ENCODE data around the gene ATP5IF1. TPM values are rescaled to one million over a fixed set of nuclear protein-coding genes. Genes with fewer than 3 reads are reported as not detected.

The ATP5IF1 gene
- total RNA-seq, 4 donors from 2014 or later: 125 to 333 (median 193) TPM

DNA sequence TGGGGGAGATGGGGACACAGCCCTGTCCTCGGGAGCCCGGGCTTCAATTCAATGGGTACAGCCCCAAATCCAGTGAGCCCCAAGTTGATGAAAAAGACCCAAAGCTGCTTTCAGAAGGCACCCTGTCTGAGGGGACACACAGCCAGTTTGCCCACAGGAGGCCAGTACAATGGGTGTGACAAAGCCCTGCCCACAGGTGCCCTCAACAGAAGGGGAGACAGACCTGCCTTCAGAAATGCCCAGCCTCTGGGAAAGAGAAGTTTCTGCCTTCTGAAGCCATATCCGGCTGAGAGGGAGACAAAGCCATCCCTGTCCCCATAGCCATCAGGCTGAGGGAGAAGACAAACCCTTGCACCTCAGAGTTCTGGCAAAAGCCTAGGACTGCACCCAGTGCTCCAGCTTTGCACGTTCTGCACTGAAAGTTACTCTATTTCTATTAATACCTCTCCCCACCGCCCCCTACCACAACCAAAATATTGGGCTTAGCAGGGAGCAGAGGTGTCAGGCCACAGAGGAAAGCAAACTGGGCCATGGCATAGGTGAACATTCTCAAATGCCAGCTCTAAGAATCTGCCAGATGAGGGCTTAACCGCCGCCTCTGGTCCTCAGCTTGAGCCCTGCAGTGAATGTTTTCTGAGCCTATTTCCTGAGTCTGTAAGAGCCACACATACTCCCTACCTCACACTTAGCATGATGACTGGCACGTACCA, 41.4 kb upstream of the ATP5IF1 start:
- H3K4me3 ChIP-seq: no peak overlapping the region
- no peak for ATAC-seq
- H3K27ac ChIP-seq: no peak overlapping the region
- no peak for DNase-seq
- no peaks in the 10 kb centered on the region for H3K27me3 ChIP-seq
- TF ChIP-seq, protein P1, sequence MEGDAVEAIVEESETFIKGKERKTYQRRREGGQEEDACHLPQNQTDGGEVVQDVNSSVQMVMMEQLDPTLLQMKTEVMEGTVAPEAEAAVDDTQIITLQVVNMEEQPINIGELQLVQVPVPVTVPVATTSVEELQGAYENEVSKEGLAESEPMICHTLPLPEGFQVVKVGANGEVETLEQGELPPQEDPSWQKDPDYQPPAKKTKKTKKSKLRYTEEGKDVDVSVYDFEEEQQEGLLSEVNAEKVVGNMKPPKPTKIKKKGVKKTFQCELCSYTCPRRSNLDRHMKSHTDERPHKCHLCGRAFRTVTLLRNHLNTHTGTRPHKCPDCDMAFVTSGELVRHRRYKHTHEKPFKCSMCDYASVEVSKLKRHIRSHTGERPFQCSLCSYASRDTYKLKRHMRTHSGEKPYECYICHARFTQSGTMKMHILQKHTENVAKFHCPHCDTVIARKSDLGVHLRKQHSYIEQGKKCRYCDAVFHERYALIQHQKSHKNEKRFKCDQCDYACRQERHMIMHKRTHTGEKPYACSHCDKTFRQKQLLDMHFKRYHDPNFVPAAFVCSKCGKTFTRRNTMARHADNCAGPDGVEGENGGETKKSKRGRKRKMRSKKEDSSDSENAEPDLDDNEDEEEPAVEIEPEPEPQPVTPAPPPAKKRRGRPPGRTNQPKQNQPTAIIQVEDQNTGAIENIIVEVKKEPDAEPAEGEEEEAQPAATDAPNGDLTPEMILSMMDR (IDR thresholded peaks at IDR 0.05 in 4 of 5, conservative IDR thresholded peaks at IDR 0.05 in 1 of 5): no peak
- TF ChIP-seq POLR2A (IDR thresholded peaks at IDR 0.05): no peak
- no peaks in the 10 kb centered on the region for H3K4me1 ChIP-seq
- no peaks in the 10 kb centered on the region for H3K9me3 ChIP-seq
- H3K36me3 ChIP-seq: peaks cover 2 to 14% of the 10 kb centered on the region in 2 donors
- intact Hi-C loops (cut with DNase I; ENCODE audit: low total_unique reads) (no loop called here), in situ Hi-C loops (cut with MboI; ENCODE audit: low sequenced_read_pairs in 4 of 4) (no loop called here)

DNA sequence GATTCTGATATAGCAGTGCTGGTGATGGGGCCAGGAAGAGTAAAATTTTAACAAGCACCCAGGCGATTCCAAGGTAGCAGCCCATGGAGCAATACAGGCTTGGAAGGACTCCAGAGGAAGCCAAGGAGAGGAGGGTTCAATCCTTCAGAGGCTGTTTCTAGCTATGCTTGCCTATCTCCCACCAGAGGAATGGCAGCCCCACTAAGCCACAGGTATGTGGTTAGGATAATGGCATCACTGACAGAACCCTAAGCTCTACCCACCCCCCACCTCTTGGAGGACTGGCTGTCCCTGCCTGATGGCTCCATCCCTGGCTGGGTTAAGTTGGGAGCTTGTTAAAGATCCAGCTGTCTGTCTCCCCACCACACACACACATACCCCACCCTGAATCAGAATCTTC, 40.1 kb upstream of the ATP5IF1 start:
- in situ Hi-C loops (cut with MboI; ENCODE audit: low sequenced_read_pairs in 4 of 4): no loop called here

DNA sequence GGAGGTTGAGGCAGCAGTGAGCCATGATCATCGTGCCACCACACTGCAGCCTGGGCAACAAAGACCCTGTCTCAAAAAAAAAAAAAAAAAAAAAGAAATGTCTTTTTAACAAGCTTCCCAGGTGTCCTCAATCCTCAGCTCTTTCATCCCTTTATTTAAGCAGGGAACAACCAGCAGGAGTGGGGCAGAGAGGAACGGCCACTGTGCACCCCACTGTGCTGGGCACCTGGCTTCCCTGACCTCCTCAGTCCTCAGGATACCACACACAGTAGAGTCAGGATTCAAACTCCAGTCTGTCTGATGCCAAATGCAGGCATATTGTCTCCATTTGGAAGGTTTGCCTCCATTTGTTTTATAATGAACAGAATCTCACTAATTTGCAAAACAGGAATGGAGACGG, 39.6 kb upstream of the ATP5IF1 start:
- peaks cover 9 to 33% of the 10 kb centered on the region in 2 donors for H3K36me3 ChIP-seq
- in situ Hi-C loops (cut with MboI; ENCODE audit: low sequenced_read_pairs in 4 of 4): no loop called here

More for the DNA sequence above, 40.1 kb upstream of the ATP5IF1 start:
- Histone ChIP-seq H3K27ac (no peak overlapping the region), H3K4me1 (no peaks in the 10 kb centered on the region), H3K9me3 (no peaks in the 10 kb centered on the region), H3K36me3 (peaks cover 9 to 27% of the 10 kb centered on the region in 2 donors), H3K27me3 (no peaks in the 10 kb centered on the region), H3K4me3 (no peak overlapping the region)
- intact Hi-C loops (cut with DNase I; ENCODE audit: low total_unique reads): no loop called here
- ATAC-seq: no peak
- TF ChIP-seq, protein P1 (IDR thresholded peaks at IDR 0.05 in 4 of 5, conservative IDR thresholded peaks at IDR 0.05 in 1 of 5): no peak
- TF ChIP-seq POLR2A (IDR thresholded peaks at IDR 0.05): no peak
- no peak for DNase-seq

DNA sequence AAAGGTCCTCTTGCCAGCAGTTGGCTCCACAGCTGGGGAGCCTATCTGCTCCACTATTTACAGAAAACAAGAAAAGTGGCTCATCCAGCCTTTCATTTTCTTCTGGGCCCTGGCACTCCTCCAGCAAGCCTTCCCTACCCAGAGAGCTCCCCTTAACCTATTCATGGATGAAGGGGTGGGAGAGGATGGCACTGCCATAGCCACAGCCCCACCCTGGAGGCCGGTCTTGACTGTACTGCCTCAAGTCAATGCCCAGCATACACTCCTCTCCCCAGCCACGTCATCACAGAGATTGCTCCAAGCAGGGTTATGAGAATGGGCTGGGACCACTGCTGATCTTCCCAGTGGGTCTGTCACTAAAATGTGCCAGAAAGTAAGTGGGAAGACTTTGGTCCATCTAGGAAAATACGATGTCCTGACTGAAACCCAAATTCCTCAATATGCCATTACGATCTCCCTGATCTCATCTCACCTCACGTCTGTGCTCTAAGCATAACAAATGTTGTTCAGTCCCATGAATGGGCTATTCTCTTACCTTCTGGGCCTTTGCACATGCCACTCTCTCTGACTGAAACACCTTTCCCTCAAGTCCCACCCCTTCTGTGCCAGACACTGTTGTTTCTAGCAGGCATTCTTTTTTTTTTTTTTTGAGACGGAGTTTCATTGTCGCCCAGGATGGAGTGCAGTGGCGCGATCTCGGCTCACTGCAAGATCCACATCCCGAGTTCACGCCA, 38.1 kb upstream of the ATP5IF1 start:
- TF ChIP-seq POLR2A (IDR thresholded peaks at IDR 0.05): no peak
- TF ChIP-seq, protein P1 (IDR thresholded peaks at IDR 0.05 in 4 of 5, conservative IDR thresholded peaks at IDR 0.05 in 1 of 5): no peak
- Histone ChIP-seq H3K4me1 (no peaks in the 10 kb centered on the region), H3K4me3 (no peak overlapping the region), H3K27me3 (no peaks in the 10 kb centered on the region), H3K27ac (no peak overlapping the region), H3K9me3 (no peaks in the 10 kb centered on the region), H3K36me3 (peaks cover 9 to 45% of the 10 kb centered on the region in 2 donors)
- ATAC-seq (no peak), DNase-seq (no peak)
- in situ Hi-C loops (cut with MboI; ENCODE audit: low sequenced_read_pairs in 4 of 4): no loop called here
- intact Hi-C loops (cut with DNase I; ENCODE audit: low total_unique reads): no loop called here

More for the DNA sequence above, 39.6 kb upstream of the ATP5IF1 start:
- Histone ChIP-seq H3K4me3 (no peak overlapping the region), H3K27ac (no peak overlapping the region), H3K27me3 (no peaks in the 10 kb centered on the region), H3K9me3 (no peaks in the 10 kb centered on the region), H3K4me1 (no peaks in the 10 kb centered on the region)
- TF ChIP-seq, protein P1 (IDR thresholded peaks at IDR 0.05 in 4 of 5, conservative IDR thresholded peaks at IDR 0.05 in 1 of 5): no peak
- no peak for TF ChIP-seq POLR2A (IDR thresholded peaks at IDR 0.05)
- intact Hi-C loops (cut with DNase I; ENCODE audit: low total_unique reads): no loop called here
- ATAC-seq: no peak
- DNase-seq: no peak
